GM19099 (cell line): Measurements from ENCODE around the gene PTPA.

ENCODE experiments used
- POLR2A ChIP-seq: IDR thresholded peaks from 3 replicates; pipeline ENCODE4 v1.6.1; 2011; ENCODE audit warnings: low read depth; ENCODE audit not compliant: insufficient read length; ENCODE audit errors: extremely low read depth

Gene PTPA

DNA sequence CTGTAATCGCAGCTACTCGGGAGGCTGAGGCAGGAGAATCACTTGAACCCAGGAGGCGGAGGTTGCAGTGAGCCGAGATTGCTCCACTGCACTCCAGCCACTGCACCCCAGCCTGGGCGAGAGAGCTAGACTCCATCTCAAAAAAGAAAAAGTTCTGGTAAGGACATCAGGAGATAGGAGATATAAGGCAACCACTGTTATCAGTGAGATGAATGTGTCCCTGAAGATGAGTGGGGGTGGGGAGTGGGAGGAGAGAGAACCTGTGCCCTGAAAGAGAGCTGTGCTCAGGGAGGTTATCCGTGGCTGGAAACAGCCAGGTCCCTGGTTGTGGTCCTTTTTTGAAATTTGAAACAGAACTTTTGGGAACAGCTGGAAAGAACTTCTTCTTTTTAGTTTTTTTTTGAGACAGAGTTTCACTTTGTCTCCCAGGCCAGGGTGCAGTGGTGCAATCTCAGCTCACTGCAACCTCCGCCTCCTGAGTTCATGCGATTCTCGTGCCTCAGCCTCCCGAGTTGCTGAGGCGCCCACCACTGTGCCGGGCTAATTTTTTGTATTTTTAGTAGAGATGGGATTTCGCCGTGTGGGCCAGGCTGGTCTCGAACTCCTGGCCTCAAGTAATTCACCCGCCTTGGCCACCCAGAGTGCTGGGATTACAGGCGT, 2.6 kb downstream of the PTPA start:
- no peak for TF ChIP-seq POLR2A

DNA sequence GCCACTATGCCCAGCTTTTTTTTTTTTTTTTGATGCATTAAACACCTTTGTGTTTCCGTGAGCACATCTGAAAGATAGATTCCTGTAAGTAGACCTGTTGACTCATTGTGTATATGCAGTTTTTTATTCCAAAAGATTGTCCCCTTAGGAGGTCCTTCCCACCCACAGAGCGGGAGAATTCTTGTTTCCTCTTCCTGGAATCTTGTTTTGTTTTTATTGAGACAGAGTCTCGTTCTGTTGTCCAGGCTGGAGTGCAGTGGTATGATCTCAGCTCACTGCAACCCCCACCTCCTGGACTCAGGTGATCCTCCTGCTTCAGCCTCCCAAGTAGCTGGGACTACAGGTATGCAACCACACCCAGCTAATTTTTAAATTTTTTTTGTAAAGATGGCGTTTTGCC, 7.6 kb downstream of the PTPA start:
- TF ChIP-seq POLR2A = no peak

DNA sequence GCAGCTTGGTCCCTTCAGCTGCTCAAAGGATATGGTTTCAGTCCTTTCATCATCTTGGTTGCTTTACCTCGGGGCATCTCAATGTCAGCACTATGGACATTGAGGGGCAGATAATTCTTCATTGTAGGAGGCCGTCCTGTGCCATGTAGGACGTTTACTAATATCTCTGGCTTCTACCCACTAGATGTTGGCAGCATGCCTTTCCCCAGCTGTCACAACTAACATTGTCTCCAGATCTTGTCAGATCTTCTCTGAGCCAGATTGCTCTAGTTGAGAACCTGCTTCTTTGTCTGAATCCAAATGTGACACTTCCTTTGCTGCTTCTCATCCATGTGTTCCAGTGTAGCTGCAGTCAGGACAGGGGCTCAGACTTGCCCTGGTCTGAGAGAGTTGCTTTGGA, 10.3 kb downstream of the PTPA start:
- no peak for TF ChIP-seq POLR2A

DNA sequence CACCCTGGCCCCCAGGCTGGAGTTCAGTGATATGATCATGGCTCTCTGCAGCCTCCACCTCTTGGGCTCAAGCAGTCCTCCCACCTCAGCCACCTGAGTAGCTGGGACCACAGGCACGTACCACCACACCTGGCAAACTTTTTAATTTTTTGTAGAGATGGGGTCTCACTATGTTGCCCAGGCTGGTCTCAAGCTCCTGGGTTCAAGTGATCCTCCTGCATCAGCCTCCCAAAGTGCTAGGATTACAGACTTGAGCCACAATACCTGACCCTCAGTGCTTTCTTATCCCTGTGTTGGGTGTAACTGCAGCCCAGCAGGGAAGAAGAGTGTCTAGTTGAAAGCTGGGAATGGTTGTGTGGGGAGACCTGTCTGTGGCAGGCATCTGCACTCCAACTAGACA, 10.9 kb downstream of the PTPA start:
- TF ChIP-seq POLR2A = no peak

DNA sequence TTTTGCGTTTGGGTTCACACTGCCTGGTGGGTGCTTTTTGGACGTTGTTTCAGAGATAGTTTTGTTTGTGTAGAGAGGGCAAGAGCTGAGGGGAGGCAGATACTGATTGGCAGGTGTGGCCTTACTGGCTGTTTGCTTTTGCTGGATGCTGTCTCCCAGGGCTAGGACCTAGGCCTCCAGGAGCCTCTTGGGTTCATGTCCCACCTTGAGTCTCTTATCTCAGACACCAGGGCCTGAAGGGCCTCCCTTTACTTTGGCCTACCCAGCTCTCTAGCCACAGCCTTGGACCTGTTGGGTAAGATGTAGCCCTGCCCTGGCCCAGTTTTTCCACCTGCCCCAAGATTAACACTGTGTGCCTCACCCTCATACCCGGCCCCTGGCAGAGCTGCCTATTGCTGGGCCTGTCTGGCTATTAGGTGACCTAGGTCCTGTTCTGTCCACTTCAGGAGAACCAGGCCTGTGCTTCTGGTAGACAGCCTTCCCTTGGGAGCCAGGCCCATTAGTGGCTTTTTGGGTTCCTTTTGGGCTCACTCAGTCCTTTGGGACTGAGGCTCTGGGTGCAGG, 13.4 kb downstream of the PTPA start:
- TF ChIP-seq POLR2A = no peak

DNA sequence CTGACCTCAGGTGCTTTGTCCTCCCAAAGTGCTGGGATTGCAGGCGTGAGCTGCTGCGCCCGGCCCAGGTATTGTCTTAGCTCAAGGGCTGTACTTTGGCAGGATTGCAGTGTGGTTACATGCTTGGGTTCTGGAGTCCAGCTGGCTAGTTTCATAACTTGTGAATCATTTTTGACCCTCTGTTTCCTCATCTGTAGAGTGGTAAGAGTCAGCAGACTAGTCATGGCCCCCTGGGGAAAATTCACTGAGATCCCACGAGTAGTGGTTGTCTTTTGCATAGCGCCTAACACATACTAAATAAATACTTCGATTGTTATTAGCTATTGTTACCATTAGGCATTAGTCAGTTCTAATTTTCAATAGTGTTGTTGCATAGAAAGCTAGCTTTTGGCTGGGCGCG, 14.3 kb downstream of the PTPA start:
- TF ChIP-seq POLR2A = no peak

DNA sequence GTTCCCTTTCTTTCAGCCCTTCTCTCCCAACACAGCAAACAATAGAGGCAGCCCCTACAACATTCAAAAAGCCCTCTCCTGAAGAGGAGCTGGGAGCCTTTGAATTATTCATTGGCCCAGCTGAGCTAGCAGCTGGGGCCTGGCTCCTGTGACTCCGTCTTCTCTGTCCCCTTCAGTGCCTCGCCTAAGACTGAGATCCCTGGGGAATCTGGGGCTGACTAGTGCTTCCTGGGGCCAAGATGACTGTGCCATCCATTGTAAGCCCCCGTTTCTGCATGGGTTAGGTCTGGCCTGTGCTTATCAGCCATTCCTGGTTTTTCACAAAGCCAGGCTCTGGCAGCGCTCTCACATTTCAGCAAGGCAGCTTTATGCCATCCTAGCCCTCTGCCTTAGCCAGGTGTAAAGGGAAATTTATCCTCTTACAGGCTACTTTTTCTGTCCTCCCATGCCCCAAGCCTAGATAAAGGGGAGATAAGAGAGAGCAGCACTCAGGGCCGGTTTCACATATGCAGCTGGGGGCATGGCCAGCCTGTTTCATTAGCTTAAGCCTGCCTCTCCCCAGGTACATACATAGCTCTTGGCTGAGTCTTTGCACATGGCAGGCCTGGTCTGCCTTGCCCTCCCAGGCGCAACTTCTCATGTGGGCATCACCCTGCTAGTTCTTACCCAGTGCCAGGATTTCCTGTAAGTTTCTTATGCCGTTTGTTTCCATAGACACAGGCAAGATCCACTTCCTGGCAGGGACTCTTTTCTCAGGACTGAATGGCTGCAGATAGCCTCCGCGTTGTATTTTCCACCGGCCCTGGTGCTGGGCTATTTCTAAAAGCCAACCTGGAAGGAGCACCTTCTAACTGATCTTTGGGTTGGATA, 15.8 kb downstream of the PTPA start:
- no peak for TF ChIP-seq POLR2A

DNA sequence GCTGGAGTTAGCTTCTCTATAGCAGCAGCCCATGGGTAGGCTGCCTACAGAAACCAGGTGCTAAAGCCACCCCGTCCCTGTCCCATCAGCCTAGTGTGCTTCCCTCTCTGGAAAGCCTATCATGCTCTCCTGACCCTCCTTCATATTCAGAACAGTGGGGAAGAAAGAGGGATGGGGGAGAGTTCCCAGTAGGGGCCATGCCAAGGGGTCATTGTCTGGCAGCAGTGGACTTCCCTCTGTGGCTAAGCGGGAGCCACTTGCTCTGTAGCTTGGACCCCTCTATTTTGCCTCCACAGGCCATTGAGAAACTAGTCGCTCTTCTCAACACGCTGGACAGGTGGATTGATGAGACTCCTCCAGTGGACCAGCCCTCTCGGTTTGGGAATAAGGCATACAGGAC, 17.5 kb downstream of the PTPA start:
- TF ChIP-seq POLR2A = no peak

DNA sequence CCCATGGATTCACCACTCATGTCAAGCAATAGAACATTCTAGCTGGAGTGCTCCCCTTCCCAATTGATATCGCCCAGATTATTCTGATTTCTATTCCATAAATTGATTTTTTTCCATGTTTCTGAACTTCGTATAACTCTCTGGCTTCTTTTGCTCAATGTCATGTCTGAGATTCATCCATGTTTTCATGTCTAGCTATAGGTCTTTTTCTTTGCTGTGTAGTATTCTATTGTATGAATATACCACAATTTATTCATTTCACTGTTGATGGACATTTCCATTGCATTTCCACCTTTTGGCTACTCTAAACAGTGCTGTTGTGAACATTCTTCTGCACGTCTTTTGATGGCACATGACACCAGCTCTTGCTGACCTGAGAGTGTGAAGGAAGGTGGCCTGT, 19.6 kb downstream of the PTPA start:
- TF ChIP-seq POLR2A = no peak

DNA sequence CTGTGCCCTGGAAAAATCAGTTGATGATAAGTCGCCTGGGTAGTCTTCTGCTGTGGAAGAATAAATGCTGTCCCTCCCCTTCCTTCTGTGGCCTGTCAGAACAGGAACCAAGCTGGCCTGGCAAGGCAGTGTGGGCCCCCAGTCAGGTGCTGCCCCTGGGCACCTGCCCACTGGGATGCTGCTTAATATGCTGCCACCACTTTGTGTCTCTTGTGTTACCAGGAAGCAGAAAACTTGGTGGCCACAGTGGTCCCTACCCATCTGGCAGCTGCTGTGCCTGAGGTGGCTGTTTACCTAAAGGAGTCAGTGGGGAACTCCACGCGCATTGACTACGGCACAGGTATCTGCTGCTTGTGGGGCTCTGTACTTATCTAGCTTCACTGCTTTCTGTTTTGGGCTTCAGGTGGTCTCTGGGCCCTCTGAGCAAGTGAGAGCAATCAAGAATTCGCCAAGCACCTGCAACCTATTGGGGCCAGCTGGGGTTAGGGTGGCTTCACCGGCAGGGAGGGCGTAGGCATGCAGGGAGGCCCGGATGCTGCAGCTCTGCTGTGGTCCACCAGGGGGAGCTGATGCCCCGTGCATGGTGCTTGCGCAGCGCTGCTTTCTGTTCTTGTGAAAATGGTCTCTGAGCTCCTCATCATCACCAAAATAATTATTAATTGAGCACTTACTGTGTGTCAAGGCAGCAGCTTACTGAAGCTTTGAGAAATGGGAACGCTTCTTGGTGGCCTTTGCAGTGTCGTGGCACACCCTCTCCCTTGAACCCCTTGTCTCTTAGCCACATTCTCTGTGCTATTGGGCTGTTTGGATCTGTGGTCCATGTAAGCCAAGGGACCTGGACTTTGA, 20.3 kb downstream of the PTPA start:
- TF ChIP-seq POLR2A = no peak

DNA sequence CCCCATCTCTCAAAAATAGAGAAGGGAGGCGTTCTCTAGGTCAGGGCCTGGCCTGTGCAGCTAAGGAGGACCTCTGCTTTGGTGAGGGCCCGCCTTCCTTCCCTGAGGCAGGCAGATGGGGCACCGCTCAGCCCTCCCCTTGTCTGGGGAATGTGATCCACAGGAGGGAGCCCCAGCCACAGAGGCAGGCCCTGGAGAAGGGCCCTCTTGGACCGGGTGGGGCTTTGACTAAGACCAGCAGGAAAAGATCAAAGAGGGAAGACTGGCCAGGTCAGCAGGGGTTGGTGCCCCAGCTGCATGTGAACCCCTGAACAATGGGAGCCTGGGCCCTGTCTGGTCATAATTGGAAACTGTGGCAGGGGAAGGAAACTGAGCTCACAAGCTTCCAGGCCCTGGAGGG, 21.9 kb downstream of the PTPA start:
- TF ChIP-seq POLR2A = no peak

DNA sequence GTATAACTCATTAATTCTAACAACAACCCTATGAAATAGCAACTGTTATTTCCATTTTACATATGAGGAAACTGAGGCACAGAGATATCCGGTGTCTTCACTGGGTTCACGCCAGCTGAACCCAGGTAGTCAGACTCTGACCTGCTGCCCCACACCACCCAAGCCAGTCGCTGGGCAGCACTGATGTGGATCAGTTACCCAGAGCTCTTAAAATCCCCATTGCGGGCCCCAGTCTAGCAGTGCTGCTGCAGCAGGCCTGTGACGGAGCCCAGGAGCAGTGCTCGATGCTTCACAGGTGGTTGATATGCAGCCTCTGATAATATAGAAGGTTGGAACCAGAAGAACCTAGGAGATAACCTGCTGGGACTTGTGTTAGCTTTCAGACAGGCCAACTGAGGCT, 24.3 kb downstream of the PTPA start:
- TF ChIP-seq POLR2A = no peak

DNA sequence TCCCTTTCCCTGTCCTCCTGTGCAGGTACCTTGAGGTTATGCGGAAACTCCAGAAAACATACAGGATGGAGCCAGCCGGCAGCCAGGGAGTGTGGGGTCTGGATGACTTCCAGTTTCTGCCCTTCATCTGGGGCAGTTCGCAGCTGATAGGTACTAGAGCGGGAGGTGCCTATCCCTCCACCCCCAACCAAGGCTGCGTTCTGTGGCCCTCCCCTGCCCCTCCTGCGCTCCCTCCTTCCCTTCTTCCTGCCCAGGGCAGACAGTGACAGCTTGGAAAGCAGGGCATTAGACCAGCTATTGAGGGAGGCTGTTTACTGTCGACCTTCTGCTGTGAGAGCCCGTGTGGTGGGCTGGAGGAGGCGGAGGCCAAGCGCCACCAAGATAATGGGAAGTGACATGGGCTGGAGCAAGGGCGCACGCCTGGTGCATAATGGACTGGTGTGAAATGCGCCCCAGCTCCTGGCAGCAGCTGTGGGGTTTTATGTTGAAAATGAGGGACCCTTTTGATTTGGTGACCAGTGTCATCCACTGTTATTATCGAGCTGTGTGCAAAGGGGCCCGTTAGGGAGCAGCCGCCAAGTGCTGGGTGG, 25.3 kb downstream of the PTPA start:
- TF ChIP-seq POLR2A = no peak

DNA sequence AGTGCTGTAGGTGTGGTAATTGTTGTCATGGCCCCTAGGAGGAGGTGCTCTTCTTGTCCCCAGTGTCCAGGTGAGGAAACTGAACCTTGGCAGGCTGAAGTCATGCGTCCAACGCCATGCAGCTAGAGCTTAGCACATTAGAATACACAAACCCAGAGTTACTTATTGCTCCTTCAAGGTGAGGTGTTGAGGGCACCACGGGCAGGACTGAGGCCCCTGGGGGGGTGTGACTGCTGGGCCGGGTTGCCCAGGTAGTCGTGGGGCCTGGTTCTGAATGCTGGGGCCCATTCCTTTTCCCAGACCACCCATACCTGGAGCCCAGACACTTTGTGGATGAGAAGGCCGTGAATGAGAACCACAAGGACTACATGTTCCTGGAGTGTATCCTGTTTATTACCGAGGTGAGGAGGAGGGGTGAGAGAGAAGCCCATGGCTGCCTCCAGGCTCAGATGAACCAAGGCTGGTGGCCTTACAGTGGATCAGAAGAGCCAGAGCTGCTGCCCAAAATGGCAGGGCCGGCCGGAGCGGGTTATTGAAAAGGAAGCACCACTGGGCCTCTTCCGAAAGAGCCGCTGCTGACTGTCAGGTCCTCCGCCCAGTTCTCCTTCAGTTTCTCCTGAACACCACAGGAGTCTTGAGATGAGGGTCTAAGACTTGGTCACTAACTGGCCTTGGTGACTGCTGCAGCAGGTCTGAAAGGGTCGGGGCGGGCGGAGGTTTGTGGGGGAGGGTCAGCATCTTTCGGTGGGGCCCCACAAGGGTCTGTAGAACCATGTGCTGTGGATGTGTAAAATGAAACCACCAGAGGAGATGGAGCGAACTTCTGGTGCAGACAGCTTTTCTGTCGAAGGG, 26.3 kb downstream of the PTPA start:
- TF ChIP-seq POLR2A = no peak
